ENCODE data around the gene PRR14L.

- TF ChIP-seq POLR2A (IDR thresholded peaks at IDR 0.05; ENCODE audit: low read depth, low read length) (no peak), TAF1 (IDR thresholded peaks at IDR 0.05; ENCODE audit: borderline replicate concordance, low read depth, low read length) (no peak)
Observed at GRCh38 chr22:31726692-31727091, 23.2 kb downstream of the PRR14L start.
